ENCODE data around the gene CYP11A1.

CYP11A1 gene

GRCh38 chr15:74367296-74367854 is at the start of gene CYP11A1:
Gene CYP11A1 (minus strand): TSS chr15:74367646. CDS start chr15:74367585, 61 bp downstream.
- no peak for DNase-seq

- DNase-seq, result no peak
Observed at GRCh38 chr15:74417225-74417624, 49.8 kb upstream of the CYP11A1 start.

GRCh38 chr15:74415966-74416916 is 48.8 kb upstream of the CYP11A1 start:
- no peak for DNase-seq

GRCh38 chr15:74414603-74415338 is 47.3 kb upstream of the CYP11A1 start:
- DNase-seq, result no peak

GRCh38 chr15:74414081-74414580 is 46.7 kb upstream of the CYP11A1 start:
- no peak for DNase-seq

- DNase-seq, result no peak
Observed at GRCh38 chr15:74413350-74414080, 46.1 kb upstream of the CYP11A1 start.

GRCh38 chr15:74412159-74412558 is 44.7 kb upstream of the CYP11A1 start:
- no peak for DNase-seq

GRCh38 chr15:74411686-74412085 is 44.2 kb upstream of the CYP11A1 start:
- no peak for DNase-seq

GRCh38 chr15:74410502-74410901 is 43.1 kb upstream of the CYP11A1 start:
- no peak for DNase-seq

- DNase-seq, result no peak
Observed at GRCh38 chr15:74409225-74409624, 41.8 kb upstream of the CYP11A1 start.

- DNase-seq, result no peak
Observed at GRCh38 chr15:74408815-74409214, 41.4 kb upstream of the CYP11A1 start.

- no peak for DNase-seq
Observed at GRCh38 chr15:74408385-74408784, 40.9 kb upstream of the CYP11A1 start.

GRCh38 chr15:74406992-74407705 is 39.7 kb upstream of the CYP11A1 start:
- no peak for DNase-seq

- DNase-seq, result no peak
Observed at GRCh38 chr15:74406517-74406916, 39.1 kb upstream of the CYP11A1 start.

- DNase-seq, result no peak
Observed at GRCh38 chr15:74405823-74406222, 38.4 kb upstream of the CYP11A1 start.

GRCh38 chr15:74403991-74404563 is 36.6 kb upstream of the CYP11A1 start:
- DNase-seq, result no peak

GRCh38 chr15:74403588-74403919 is 36.1 kb upstream of the CYP11A1 start:
- DNase-seq, result no peak

GRCh38 chr15:74402873-74403587 is 35.6 kb upstream of the CYP11A1 start:
- DNase-seq, result peak; percentile 73

- DNase-seq, result no peak
Observed at GRCh38 chr15:74402337-74402841, 34.9 kb upstream of the CYP11A1 start.

GRCh38 chr15:74400915-74401757 is 33.7 kb upstream of the CYP11A1 start:
- DNase-seq, result peak; percentile 22
